ENCODE measurements around the gene EIF5A. TPM values are rescaled to one million over a fixed set of nuclear protein-coding genes. Genes with fewer than 3 reads are reported as not detected.

EIF5A gene
- total RNA-seq, 1 experiment from 2014 or later, result 1,139 TPM

DNA sequence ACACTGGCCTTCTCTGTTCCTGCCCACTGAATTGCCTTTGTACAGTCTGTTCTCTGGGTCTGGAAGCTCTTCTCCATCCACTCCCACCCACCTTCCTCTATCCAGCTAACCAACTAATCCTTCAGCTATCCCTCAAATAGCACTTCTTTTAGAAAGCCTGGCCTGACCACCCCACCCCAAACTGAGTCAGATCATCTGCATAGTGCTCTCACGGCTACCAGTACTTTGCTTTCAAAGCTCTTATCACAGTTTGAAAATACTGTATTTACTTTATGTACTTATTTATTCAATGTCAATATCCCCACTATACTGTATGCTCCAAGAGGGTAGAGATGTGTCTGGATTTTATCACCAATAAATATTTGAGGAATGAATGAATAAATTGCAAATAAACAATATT, 40.6 kb upstream of the EIF5A start:
- BruUV-seq (replicated peaks), result no TSS peak
- Histone ChIP-seq H3K9ac (ENCODE audit: low read length) (peak overlapping the region; percentile 22; the same call in 1 of the 2 replicates), H3K27me3 (ENCODE audit: insufficient read depth, low read length) (no peaks in the 10 kb centered on the region), H3K4me2 (ENCODE audit: low read length) (peak overlapping the region; percentile 40), H2AFZ (ENCODE audit: low read depth, low read length, poor library complexity, severe bottlenecking) (no peak overlapping the region), H3K36me3 (ENCODE audit: control insufficient read depth in 1 of 2, insufficient read depth in 2 of 2, low read length in 2 of 2) (no peaks in the 10 kb centered on the region), H3K27ac (ENCODE audit: low read depth, low read length) (no peak overlapping the region), H3K4me3 (replicated peaks in 1 of 2; ENCODE audit: low read depth in 1 of 2, low read length in 2 of 2) (no peak overlapping the region), H3K79me2 (ENCODE audit: insufficient read depth, low read length) (peaks cover 5% of the 10 kb centered on the region), H3K9me2 (ENCODE audit: insufficient read depth) (no peaks in the 10 kb centered on the region), H3K4me1 (ENCODE audit: control insufficient read depth in 1 of 2, insufficient read depth in 2 of 2, low read length in 2 of 2) (peaks cover 22 to 48% of the 10 kb centered on the region in 2 experiments), H3K9me3 (ENCODE audit: control insufficient read depth in 1 of 2, insufficient read depth in 1 of 2, low read depth in 1 of 2, low read length in 2 of 2) (no peaks in the 10 kb centered on the region), H4K20me1 (ENCODE audit: insufficient read depth) (no peaks in the 10 kb centered on the region)
- POLR2A ChIA-PET, result interaction anchor here (1.0 to 1.1 kb wide), 2 partner anchors 9 to 17 kb away, joined by 3 to 4 read pairs; no protein-coding TSS in a partner anchor
- TF ChIP-seq SRF (IDR thresholded peaks at IDR 0.05; ENCODE audit: low read depth) (no peak), ZNF274 (IDR thresholded peaks at IDR 0.05; ENCODE audit: low read depth, low read length) (no peak), YY1 (IDR thresholded peaks at IDR 0.05; ENCODE audit: extremely low read depth, insufficient replicate concordance, low read depth, low read length) (no peak), SP1 (IDR thresholded peaks at IDR 0.05; ENCODE audit: low read depth) (no peak; the same call in 1 of the 2 replicates), FOSL1 (IDR thresholded peaks at IDR 0.05; ENCODE audit: low read depth) (no peak), POLR2A (IDR thresholded peaks at IDR 0.05; ENCODE audit: borderline replicate concordance, extremely low read depth, insufficient read depth, insufficient read length) (no peak), POLR2AphosphoS5 (IDR thresholded peaks at IDR 0.05; ENCODE audit: low read depth, low read length) (no peak), EZH2 (IDR thresholded peaks at IDR 0.05) (no peak), SIN3A (IDR thresholded peaks at IDR 0.05; ENCODE audit: low read depth) (no peak), EZH2phosphoT487 (IDR thresholded peaks at IDR 0.05; ENCODE audit: borderline replicate concordance) (no peak), JUND (IDR thresholded peaks at IDR 0.05) (no peak), EGR1 (IDR thresholded peaks at IDR 0.05; ENCODE audit: low read depth) (no peak), RAD21 (IDR thresholded peaks at IDR 0.05; ENCODE audit: low read depth) (no peak), CEBPB (IDR thresholded peaks at IDR 0.05; ENCODE audit: low read depth) (no peak), ZFX (IDR thresholded peaks at IDR 0.05) (no peak)
- TF ChIP-seq, protein P1, sequence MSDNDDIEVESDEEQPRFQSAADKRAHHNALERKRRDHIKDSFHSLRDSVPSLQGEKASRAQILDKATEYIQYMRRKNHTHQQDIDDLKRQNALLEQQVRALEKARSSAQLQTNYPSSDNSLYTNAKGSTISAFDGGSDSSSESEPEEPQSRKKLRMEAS (IDR thresholded peaks at IDR 0.05), result no peak
- TF ChIP-seq, protein P2, sequence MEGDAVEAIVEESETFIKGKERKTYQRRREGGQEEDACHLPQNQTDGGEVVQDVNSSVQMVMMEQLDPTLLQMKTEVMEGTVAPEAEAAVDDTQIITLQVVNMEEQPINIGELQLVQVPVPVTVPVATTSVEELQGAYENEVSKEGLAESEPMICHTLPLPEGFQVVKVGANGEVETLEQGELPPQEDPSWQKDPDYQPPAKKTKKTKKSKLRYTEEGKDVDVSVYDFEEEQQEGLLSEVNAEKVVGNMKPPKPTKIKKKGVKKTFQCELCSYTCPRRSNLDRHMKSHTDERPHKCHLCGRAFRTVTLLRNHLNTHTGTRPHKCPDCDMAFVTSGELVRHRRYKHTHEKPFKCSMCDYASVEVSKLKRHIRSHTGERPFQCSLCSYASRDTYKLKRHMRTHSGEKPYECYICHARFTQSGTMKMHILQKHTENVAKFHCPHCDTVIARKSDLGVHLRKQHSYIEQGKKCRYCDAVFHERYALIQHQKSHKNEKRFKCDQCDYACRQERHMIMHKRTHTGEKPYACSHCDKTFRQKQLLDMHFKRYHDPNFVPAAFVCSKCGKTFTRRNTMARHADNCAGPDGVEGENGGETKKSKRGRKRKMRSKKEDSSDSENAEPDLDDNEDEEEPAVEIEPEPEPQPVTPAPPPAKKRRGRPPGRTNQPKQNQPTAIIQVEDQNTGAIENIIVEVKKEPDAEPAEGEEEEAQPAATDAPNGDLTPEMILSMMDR (IDR thresholded peaks at IDR 0.05 in 2 of 3, conservative IDR thresholded peaks at IDR 0.05 in 1 of 3; ENCODE audit: borderline replicate concordance in 1 of 3, insufficient read depth in 1 of 3, low read depth in 2 of 3, low read length in 2 of 3), result no peak
- TF ChIP-seq, protein P3, sequence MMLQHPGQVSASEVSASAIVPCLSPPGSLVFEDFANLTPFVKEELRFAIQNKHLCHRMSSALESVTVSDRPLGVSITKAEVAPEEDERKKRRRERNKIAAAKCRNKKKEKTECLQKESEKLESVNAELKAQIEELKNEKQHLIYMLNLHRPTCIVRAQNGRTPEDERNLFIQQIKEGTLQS (IDR thresholded peaks at IDR 0.05), result no peak
- TF ChIP-seq, protein P4, sequence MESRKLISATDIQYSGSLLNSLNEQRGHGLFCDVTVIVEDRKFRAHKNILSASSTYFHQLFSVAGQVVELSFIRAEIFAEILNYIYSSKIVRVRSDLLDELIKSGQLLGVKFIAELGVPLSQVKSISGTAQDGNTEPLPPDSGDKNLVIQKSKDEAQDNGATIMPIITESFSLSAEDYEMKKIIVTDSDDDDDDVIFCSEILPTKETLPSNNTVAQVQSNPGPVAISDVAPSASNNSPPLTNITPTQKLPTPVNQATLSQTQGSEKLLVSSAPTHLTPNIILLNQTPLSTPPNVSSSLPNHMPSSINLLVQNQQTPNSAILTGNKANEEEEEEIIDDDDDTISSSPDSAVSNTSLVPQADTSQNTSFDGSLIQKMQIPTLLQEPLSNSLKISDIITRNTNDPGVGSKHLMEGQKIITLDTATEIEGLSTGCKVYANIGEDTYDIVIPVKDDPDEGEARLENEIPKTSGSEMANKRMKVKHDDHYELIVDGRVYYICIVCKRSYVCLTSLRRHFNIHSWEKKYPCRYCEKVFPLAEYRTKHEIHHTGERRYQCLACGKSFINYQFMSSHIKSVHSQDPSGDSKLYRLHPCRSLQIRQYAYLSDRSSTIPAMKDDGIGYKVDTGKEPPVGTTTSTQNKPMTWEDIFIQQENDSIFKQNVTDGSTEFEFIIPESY (IDR thresholded peaks at IDR 0.05; ENCODE audit: extremely low read depth, insufficient replicate concordance, low read length), result no peak
- RAD21 ChIA-PET (ENCODE audit: low non-redundant PET in 1 of 2, low total read pairs in 2 of 2, uncharacterized antibody in 2 of 2, unreplicated experiment in 2 of 2), result no interaction called here
- CTCF ChIA-PET, result interaction anchor here (1.0 to 1.3 kb wide), 2 partner anchors 15 to 52 kb away, joined by 3 to 4 read pairs; partner anchors contain the start of gene SLC2A4
- no peak for DNase-seq (ENCODE audit: low read depth, low spot score)
- intact Hi-C loops (cut with micrococcal nuclease), result loop anchor here (10.0 kb wide), 1 partner anchor 168 kb away; the partner anchor contains the start of genes FGF11 and TMEM102
- ATAC-seq, result no peak

All from HCT116 (cell line).